ENCODE measurements around the gene MMP21. TPM values are rescaled to one million over a fixed set of nuclear protein-coding genes. Genes with fewer than 3 reads are reported as not detected.

MMP21 gene
- total and polyA plus RNA-seq, 10 of the 15 experiments (the other 5 are each of a cell fraction or from before 2014, with no cell fraction given), result 0.08 to 0.24 TPM; not detected in 8

GRCh38 chr10:125719173-125720001 is 56.2 kb downstream of the MMP21 start, which contains the start of gene EDRF1 (continued):
- TF ChIP-seq RELB (IDR thresholded peaks at IDR 0.05; ENCODE audit: low read depth) (peak; percentile 39; the same call in 1 of the 2 replicates), SMAD5 (IDR thresholded peaks at IDR 0.05; ENCODE audit: low read depth) (peak; percentile 86), SKIL (IDR thresholded peaks at IDR 0.05; ENCODE audit: low read depth, poor library complexity, severe bottlenecking) (no peak), PML (IDR thresholded peaks at IDR 0.05; ENCODE audit: low read length) (peak; percentile 92), SPI1 (IDR thresholded peaks at IDR 0.05; ENCODE audit: borderline replicate concordance, insufficient read depth, low read depth, low read length) (peak; percentile 44), RB1 (IDR thresholded peaks at IDR 0.05; ENCODE audit: borderline replicate concordance) (peak; percentile 79), PBX3 (IDR thresholded peaks at IDR 0.05; ENCODE audit: insufficient replicate concordance, low read depth, low read length) (peak; percentile 81), GATAD2B (conservative IDR thresholded peaks at IDR 0.05; ENCODE audit: low read depth) (peak; percentile 50), SRF (IDR thresholded peaks at IDR 0.05; ENCODE audit: low read depth in 2 of 2, low read length in 2 of 2) (no peak), KLF5 (IDR thresholded peaks at IDR 0.05; ENCODE audit: partially characterized antibody) (peak; percentile 38), CBX5 (IDR thresholded peaks at IDR 0.05; ENCODE audit: low read depth) (no peak), ZBTB33 (IDR thresholded peaks at IDR 0.05) (no peak), BCL11A (IDR thresholded peaks at IDR 0.05; ENCODE audit: low read depth, low read length) (no peak), KAT2A (conservative IDR thresholded peaks at IDR 0.05; ENCODE audit: control insufficient read depth, low read depth, low read length) (no peak), CHD1 (IDR thresholded peaks at IDR 0.05; ENCODE audit: low read depth, low read length) (no peak), SMAD1 (IDR thresholded peaks at IDR 0.05; ENCODE audit: low read depth, partially characterized antibody) (no peak), GABPA (IDR thresholded peaks at IDR 0.05; ENCODE audit: low read depth) (peak; percentile 80), ATF3 (IDR thresholded peaks at IDR 0.05; ENCODE audit: borderline replicate concordance, extremely low read depth, low read depth, low read length) (no peak), POLR2AphosphoS5 (IDR thresholded peaks at IDR 0.05; ENCODE audit: low read length) (peak; percentile 97), NR2C2 (IDR thresholded peaks at IDR 0.05; ENCODE audit: borderline replicate concordance, control insufficient read depth, insufficient read length, low read depth) (no peak), EP300 (IDR thresholded peaks at IDR 0.05; ENCODE audit: borderline replicate concordance in 1 of 2, control insufficient read depth in 1 of 2, low read depth in 2 of 2, low read length in 2 of 2) (no peak), BMI1 (IDR thresholded peaks at IDR 0.05; ENCODE audit: borderline replicate concordance) (no peak)
